ENCODE measurements around the gene DESI2. TPM values are rescaled to one million over a fixed set of nuclear protein-coding genes. Genes with fewer than 3 reads are reported as not detected.
A peak's percentile ranks its signal among the peaks of the same experiment; 100 is the strongest.

DESI2 gene
- total and polyA plus RNA-seq, 4 donors = 5.7 to 14.6 (median 11.7) TPM

DNA sequence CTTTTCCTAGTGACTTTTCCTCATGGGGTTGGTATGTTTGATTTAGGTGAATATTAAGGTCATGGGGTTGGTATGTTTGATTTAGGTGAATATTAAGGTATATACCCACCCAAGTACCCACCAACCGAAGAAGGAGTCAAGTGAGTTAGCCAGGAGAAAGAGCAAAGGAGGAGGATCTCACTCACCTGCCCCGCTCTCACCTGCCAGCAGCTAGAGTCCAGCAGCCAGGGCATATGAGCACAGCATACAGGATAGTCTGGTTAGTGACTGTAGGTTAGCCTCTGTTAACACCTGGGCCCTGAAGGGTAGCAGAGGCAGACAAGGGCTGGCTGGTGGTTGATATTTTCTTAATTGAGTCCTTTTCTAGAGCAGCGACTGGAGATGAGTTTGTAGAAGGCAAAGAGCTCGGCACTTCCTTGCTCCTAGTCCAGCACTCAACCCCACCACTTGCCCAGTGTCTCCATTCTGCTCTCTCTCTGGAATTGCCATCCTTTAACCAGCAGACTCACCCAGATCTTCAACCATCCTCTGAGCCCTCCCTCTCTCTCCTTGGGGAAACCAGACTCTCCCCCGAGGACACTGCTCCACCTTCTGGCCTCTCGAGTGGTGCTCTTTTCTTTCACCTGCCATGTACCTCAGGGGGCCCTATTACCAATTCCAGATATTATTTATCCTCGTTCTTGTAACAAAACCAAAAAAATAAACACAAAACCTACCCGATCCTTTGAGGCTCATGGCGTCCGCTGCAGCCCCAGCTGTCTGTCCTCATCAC, 16.3 kb upstream of the DESI2 start:
- no peaks in the 10 kb centered on the region for H3K36me3 ChIP-seq (ENCODE audit: control insufficient read depth in 4 of 4, insufficient read depth in 3 of 4, low read depth in 1 of 4, low read length in 3 of 4)
- no peak overlapping the region for H3K27ac ChIP-seq (ENCODE audit: low read depth in 1 of 2, low read length in 2 of 2)
- TF ChIP-seq, protein P1, sequence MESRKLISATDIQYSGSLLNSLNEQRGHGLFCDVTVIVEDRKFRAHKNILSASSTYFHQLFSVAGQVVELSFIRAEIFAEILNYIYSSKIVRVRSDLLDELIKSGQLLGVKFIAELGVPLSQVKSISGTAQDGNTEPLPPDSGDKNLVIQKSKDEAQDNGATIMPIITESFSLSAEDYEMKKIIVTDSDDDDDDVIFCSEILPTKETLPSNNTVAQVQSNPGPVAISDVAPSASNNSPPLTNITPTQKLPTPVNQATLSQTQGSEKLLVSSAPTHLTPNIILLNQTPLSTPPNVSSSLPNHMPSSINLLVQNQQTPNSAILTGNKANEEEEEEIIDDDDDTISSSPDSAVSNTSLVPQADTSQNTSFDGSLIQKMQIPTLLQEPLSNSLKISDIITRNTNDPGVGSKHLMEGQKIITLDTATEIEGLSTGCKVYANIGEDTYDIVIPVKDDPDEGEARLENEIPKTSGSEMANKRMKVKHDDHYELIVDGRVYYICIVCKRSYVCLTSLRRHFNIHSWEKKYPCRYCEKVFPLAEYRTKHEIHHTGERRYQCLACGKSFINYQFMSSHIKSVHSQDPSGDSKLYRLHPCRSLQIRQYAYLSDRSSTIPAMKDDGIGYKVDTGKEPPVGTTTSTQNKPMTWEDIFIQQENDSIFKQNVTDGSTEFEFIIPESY (IDR thresholded peaks at IDR 0.05) = no peak
- TF ChIP-seq, protein P2, sequence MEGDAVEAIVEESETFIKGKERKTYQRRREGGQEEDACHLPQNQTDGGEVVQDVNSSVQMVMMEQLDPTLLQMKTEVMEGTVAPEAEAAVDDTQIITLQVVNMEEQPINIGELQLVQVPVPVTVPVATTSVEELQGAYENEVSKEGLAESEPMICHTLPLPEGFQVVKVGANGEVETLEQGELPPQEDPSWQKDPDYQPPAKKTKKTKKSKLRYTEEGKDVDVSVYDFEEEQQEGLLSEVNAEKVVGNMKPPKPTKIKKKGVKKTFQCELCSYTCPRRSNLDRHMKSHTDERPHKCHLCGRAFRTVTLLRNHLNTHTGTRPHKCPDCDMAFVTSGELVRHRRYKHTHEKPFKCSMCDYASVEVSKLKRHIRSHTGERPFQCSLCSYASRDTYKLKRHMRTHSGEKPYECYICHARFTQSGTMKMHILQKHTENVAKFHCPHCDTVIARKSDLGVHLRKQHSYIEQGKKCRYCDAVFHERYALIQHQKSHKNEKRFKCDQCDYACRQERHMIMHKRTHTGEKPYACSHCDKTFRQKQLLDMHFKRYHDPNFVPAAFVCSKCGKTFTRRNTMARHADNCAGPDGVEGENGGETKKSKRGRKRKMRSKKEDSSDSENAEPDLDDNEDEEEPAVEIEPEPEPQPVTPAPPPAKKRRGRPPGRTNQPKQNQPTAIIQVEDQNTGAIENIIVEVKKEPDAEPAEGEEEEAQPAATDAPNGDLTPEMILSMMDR (IDR thresholded peaks at IDR 0.05; ENCODE audit: low read depth, low read length, missing input control) = no peak
- TF ChIP-seq JUND (IDR thresholded peaks at IDR 0.05) (no peak), SP1 (IDR thresholded peaks at IDR 0.05) (no peak), GABPA (IDR thresholded peaks at IDR 0.05 in 1 of 2, conservative IDR thresholded peaks at IDR 0.05 in 1 of 2) (no peak), HNF4G (IDR thresholded peaks at IDR 0.05) (no peak), RAD21 (IDR thresholded peaks at IDR 0.05) (no peak)
- TF ChIP-seq, protein P3, sequence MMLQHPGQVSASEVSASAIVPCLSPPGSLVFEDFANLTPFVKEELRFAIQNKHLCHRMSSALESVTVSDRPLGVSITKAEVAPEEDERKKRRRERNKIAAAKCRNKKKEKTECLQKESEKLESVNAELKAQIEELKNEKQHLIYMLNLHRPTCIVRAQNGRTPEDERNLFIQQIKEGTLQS (IDR thresholded peaks at IDR 0.05) = no peak
- TF ChIP-seq, protein P4, sequence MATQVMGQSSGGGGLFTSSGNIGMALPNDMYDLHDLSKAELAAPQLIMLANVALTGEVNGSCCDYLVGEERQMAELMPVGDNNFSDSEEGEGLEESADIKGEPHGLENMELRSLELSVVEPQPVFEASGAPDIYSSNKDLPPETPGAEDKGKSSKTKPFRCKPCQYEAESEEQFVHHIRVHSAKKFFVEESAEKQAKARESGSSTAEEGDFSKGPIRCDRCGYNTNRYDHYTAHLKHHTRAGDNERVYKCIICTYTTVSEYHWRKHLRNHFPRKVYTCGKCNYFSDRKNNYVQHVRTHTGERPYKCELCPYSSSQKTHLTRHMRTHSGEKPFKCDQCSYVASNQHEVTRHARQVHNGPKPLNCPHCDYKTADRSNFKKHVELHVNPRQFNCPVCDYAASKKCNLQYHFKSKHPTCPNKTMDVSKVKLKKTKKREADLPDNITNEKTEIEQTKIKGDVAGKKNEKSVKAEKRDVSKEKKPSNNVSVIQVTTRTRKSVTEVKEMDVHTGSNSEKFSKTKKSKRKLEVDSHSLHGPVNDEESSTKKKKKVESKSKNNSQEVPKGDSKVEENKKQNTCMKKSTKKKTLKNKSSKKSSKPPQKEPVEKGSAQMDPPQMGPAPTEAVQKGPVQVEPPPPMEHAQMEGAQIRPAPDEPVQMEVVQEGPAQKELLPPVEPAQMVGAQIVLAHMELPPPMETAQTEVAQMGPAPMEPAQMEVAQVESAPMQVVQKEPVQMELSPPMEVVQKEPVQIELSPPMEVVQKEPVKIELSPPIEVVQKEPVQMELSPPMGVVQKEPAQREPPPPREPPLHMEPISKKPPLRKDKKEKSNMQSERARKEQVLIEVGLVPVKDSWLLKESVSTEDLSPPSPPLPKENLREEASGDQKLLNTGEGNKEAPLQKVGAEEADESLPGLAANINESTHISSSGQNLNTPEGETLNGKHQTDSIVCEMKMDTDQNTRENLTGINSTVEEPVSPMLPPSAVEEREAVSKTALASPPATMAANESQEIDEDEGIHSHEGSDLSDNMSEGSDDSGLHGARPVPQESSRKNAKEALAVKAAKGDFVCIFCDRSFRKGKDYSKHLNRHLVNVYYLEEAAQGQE (IDR thresholded peaks at IDR 0.05) = no peak
- H3K4me3 ChIP-seq (ENCODE audit: low read depth in 1 of 3, low read length in 3 of 3) = no peak overlapping the region
- no peak overlapping the region for H3K9ac ChIP-seq (ENCODE audit: low read depth in 1 of 2, low read length in 2 of 2)
- no peak for DNase-seq (ENCODE audit: low spot score)
- WGBS = 94% methylated on average over 10 of the region's 10 CpGs
- no peaks in the 10 kb centered on the region for H3K27me3 ChIP-seq (ENCODE audit: control insufficient read depth in 4 of 4, insufficient read depth in 4 of 4, low read length in 3 of 4)
- H3K9me3 ChIP-seq (ENCODE audit: control insufficient read depth in 4 of 4, low read length in 3 of 4) = no peaks in the 10 kb centered on the region
- no peaks in the 10 kb centered on the region for H3K4me1 ChIP-seq (ENCODE audit: control insufficient read depth in 4 of 4, insufficient read depth in 4 of 4, low read length in 3 of 4)

DNA sequence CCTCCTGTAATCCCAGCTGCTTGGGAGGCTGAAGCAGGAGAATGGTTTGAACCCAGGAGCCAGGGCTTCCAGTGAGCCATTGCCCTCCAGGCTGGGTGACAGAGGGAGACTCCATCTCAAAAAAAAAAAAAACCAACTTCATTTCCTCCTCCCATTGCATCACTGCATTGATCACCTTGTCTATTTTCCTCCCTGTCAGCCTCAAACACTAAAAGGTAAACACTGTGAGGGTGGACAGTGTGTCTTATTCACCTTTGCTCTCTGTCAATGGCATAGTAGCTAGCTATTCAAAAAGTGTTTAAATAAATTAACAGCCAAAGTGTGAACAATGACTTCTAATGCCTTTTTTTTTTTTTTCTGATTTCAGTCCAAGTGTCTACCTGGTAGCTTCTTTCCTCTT, 13.4 kb upstream of the DESI2 start:
- no peaks in the 10 kb centered on the region for H3K27me3 ChIP-seq (ENCODE audit: control insufficient read depth in 4 of 4, insufficient read depth in 4 of 4, low read length in 3 of 4)
- no peaks in the 10 kb centered on the region for H3K36me3 ChIP-seq (ENCODE audit: control insufficient read depth in 4 of 4, insufficient read depth in 3 of 4, low read depth in 1 of 4, low read length in 3 of 4)
- no peak overlapping the region for H3K9ac ChIP-seq (ENCODE audit: low read depth in 1 of 2, low read length in 2 of 2)
- no peaks in the 10 kb centered on the region for H3K9me3 ChIP-seq (ENCODE audit: control insufficient read depth in 4 of 4, low read length in 3 of 4)
- no peak overlapping the region for H3K27ac ChIP-seq (ENCODE audit: low read depth in 1 of 2, low read length in 2 of 2)
- no peak for DNase-seq (ENCODE audit: low spot score)
- H3K4me3 ChIP-seq (ENCODE audit: low read depth in 1 of 3, low read length in 3 of 3) = no peak overlapping the region
- H3K4me1 ChIP-seq (ENCODE audit: control insufficient read depth in 4 of 4, insufficient read depth in 4 of 4, low read length in 3 of 4) = no peaks in the 10 kb centered on the region
- TF ChIP-seq, protein P4 (IDR thresholded peaks at IDR 0.05) = no peak
- TF ChIP-seq, protein P1 (IDR thresholded peaks at IDR 0.05) = no peak
- peak; percentile 48 for TF ChIP-seq SP1 (IDR thresholded peaks at IDR 0.05)
- TF ChIP-seq JUND (IDR thresholded peaks at IDR 0.05) = no peak
- TF ChIP-seq FOXA2 (IDR thresholded peaks at IDR 0.05) = no peak
- no peak for TF ChIP-seq EGR1 (IDR thresholded peaks at IDR 0.05; ENCODE audit: low read depth in 2 of 2)
- no peak for TF ChIP-seq RAD21 (IDR thresholded peaks at IDR 0.05)
- TF ChIP-seq, protein P3 (IDR thresholded peaks at IDR 0.05) = peak; percentile 61
- TF ChIP-seq YY1 (IDR thresholded peaks at IDR 0.05) = no peak
- TF ChIP-seq, protein P2 (IDR thresholded peaks at IDR 0.05; ENCODE audit: low read depth, low read length, missing input control) = no peak

All from liver (tissue), 9 donors.